RWPE1 (cell line): ENCODE measurements around the gene CAPN1.
A peak's percentile ranks its signal among the peaks of the same experiment; 100 is the strongest.

Experiments used
- CTCF ChIA-PET: fragments of 350-600 bp; sonication (Branson Sonifier 250); formaldehyde crosslinking; extraction: SDS; loops from one replicate; lab custom pipeline; 2021; lab: Yijun Ruan, JAX
- POLR2A ChIA-PET: fragments of 400-600 bp; formaldehyde crosslinking; extraction: SDS; loops from one replicate; lab custom pipeline; 2020; ENCODE audit warnings: antibody characterized with exemption; ENCODE audit not compliant: low non-redundant PET; lab: Yijun Ruan, JAX
- DNase-seq: peaks from one replicate; pipeline ENCODE4 v3.0.0; 2012; ENCODE audit warnings: low spot score
- H3K27ac ChIP-seq: fragments of 450-650 bp; 2 replicates; pipeline ENCODE4 v1.5.1; 2017
- CTCF ChIP-seq: fragments of 450-650 bp; conservative IDR thresholded peaks from 2 replicates; pipeline ENCODE4 v1.5.1; 2017; ENCODE audit warnings: low read depth, mild to moderate bottlenecking

Gene CAPN1

GRCh38 chr11:65150509-65151299 is 31.0 kb upstream of the CAPN1 start:
- POLR2A ChIA-PET = no interaction called here
- TF ChIP-seq CTCF = no peak
- peak overlapping the region; percentile 87 for H3K27ac ChIP-seq
- CTCF ChIA-PET = interaction anchor here (0.6 kb wide), 1 partner anchor 1111 kb away, joined by 3 read pairs; no protein-coding TSS in a partner anchor
- peak; percentile 72 for DNase-seq

GRCh38 chr11:65151331-65151899 is 30.3 kb upstream of the CAPN1 start:
- peak overlapping the region; percentile 87 for H3K27ac ChIP-seq
- ChIA-PET CTCF (interaction anchor here (0.6 kb wide), 1 partner anchor 1111 kb away, joined by 3 read pairs; no protein-coding TSS in a partner anchor), POLR2A (no interaction called here)
- no peak for TF ChIP-seq CTCF
- DNase-seq = no peak

GRCh38 chr11:65152122-65152521 is 29.6 kb upstream of the CAPN1 start:
- CTCF ChIA-PET = no interaction called here
- no peak overlapping the region for H3K27ac ChIP-seq
- no peak for DNase-seq
- POLR2A ChIA-PET = no interaction called here
- no peak for TF ChIP-seq CTCF

- no peak for DNase-seq
- no peak overlapping the region for H3K27ac ChIP-seq
- no peak for TF ChIP-seq CTCF
- POLR2A ChIA-PET = no interaction called here
- CTCF ChIA-PET = no interaction called here
Measured at GRCh38 chr11:65156256-65156655, 25.5 kb upstream of the CAPN1 start.

GRCh38 chr11:65156926-65157325 is 24.8 kb upstream of the CAPN1 start:
- ChIA-PET CTCF (no interaction called here), POLR2A (no interaction called here)
- TF ChIP-seq CTCF = no peak
- no peak for DNase-seq
- no peak overlapping the region for H3K27ac ChIP-seq

GRCh38 chr11:65157336-65157735 is 24.4 kb upstream of the CAPN1 start:
- CTCF ChIA-PET = interaction anchor here (0.6 kb wide), 1 partner anchor 189 kb away, joined by 3 read pairs; no protein-coding TSS in a partner anchor
- H3K27ac ChIP-seq = no peak overlapping the region
- POLR2A ChIA-PET = interaction anchor here (0.6 kb wide), 1 partner anchor 104 kb away, joined by 4 read pairs; the partner anchor contains the start of gene POLA2
- DNase-seq = no peak
- no peak for TF ChIP-seq CTCF
